GM21576 (cell line): ENCODE measurements around the gene SERPINF2.
"Not testable (repeated sequence)": the region's sequence is repeated elsewhere in the genome, so short reads cannot be mapped to it uniquely, and the experiment has no call there.

Experiments used
- ATAC-seq: cut with Tn5 transposase; IDR thresholded peaks from one replicate; pipeline ENCODE4 v1.9.1; 2021; ENCODE audit warnings: mild to moderate bottlenecking, moderate library complexity; ENCODE audit not compliant: unreplicated experiment

SERPINF2 gene

DNA sequence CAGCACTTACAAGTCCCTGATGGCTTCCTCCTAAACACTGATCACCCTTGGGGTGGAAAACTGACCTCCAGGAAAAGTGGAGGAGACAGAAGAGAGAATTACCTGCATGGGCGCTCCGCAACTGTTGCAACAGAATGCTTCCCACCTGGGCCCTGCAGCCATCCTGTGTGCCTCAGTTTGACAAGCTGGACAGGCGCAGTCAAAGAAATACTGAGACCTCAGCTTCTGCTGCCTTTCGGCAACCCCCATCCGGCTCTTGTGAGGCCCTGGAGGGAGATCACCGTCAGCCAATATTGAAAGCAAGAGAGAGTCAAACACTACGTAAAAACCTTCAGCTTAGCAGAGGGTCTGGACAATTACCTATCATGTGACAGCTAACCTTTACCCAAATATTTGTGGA, 44.0 kb downstream of the SERPINF2 start:
- ATAC-seq, result no peak

DNA sequence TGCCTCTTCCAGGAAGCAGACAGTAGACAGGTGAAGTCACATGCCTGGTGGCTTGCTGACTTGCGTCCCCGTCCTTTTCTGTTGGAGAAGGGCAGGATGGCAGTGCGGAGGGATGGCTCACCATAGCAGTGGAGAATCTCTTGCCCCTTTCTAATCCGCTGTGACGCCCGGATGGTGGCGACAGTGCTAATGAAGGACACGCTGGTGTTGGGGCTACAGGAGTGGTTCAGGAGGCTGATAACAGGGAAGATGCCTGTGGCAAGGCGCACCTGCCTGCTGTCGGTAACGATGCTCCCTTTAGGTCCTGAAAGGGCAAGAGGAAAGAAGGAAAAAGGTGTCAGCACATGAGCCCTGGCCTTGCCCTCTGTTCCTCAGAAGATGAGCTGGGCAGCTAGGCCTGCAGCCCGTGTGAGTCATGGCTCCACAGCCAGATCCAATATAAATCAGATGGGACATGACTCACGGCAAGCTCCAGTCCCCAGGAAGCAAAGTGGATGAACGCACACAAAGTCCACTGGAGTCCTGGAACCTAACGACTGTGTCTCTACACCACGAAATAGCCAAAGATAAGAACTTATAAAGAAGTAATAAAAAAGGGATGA, 44.7 kb downstream of the SERPINF2 start:
- ATAC-seq, result no peak

DNA sequence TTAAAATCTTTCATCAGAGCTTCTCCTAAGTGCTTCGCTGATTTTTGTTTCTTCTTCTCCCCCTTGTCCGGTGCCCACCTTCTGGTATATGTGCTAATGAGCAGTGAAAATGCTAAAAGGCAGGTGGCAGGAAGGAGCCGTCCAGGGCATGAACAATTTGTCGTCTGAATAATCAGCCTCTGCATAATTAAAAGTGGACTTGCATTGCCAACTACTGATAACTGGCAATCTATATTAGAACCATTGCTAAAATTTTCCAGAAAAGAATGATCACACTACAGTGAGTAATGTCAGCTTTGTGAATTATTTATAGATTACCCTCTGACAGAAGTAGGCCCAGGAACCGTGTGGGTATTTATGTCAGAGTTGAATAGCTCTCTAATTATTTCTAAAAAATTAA, 47.3 kb downstream of the SERPINF2 start:
- no peak for ATAC-seq

GRCh38 chr17:1792495-1793446, 50.1 kb downstream of the SERPINF2 start:
- ATAC-seq, result no peak

DNA sequence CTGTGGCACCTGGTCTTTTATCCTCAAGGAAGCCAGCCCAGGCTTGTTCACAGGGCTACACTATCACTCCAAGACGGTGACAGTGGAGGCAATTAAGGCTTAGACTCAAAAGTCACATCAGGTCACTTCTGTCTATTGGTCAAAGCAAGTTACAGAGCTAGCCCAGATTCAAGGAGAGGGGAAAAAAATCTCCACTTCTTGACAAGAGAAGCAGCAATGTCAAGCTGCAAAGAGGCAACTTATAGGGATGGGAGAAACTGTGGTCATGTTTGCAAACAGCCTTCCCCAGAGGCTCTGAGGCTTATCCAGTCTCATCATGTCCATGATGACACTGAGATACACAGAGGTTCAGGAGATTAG, 50.8 kb downstream of the SERPINF2 start:
- ATAC-seq, result no peak

- ATAC-seq, result no peak
Measured at GRCh38 chr17:1796800-1797199, 54.1 kb downstream of the SERPINF2 start.

DNA sequence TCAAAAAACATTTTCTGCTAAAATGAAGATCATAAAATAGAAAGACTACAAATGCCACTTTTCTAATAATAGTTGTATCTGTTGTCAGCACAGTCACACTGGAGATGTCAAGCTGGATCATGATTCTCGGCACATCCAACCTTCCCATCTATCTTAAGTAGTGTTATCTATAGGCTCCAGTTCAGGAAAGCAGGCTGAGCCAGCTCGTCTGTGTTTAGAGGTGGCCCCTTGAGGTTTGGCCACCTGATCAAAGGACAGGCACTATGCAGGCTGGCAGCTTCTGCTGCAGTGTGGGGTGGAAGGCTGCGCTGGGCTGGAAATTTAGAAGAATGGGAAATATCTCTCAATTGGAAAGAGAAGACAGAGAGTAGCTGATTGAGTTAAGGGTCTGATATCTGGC, 54.7 kb downstream of the SERPINF2 start:
- ATAC-seq, result no peak

DNA sequence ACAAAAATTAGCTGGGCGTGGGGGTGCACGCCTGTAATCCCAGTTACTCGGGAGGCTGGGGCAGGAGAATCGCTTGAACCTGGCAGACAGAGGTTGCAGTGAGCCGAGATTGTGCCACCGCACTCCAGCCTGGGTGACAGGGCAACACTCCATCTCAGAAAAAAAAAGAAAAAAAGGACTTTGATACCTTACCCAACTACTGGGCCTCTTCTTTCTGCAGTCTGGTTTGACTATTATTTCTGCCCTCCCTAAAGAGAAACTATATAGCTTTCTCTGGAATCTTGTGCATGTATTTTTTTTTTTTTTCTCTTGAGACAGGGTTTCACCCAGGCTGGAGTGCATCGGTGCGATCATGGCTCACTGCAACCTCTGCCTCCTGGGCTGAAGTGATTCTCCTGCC, 55.2 kb downstream of the SERPINF2 start:
- not testable (repeated sequence) for ATAC-seq

DNA sequence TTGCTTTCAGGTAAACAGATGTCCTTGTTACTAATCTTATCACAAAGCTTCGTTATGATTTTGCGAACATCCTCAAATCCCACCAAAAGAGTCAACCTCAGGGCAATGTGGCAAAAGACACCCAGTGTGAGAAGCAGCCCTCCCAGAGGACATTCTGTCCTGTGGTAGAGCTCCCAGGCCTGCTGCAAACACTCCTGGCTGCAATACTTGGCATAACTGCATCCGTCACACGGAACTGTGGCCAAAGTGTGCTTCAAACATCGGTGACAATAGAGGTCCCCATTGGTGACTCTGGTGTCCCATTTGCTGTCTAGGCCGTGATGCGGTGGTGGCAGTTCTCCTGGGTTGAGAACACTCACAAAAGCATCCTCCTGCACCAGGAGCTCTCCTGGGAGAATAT, 57.6 kb downstream of the SERPINF2 start:
- ATAC-seq, result no peak

- ATAC-seq, result no peak
Measured at GRCh38 chr17:1800712-1801111, 58.0 kb downstream of the SERPINF2 start.

DNA sequence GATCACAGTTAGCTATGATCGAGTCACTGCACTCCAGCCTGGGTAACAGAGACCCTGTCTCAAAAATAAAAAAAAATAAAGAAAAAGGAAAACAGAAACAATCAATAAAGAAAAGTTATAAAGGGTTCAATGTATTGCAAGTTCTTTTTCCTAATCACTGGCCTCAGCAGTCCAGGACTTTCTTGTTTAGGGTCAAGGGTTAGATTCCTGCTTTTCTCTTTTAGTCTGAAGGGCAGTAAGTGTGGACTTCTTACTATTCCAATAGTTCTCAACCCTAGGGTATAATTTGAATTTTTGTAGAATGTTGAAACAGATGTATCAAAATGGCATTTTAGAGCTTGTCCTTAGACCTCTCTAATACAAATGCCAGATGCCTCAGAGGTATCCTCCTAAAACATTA, 59.8 kb downstream of the SERPINF2 start:
- no peak for ATAC-seq

- no peak for ATAC-seq
Measured at GRCh38 chr17:1803280-1803679, 60.6 kb downstream of the SERPINF2 start.
